GM12878 (cell line): ENCODE measurements around the gene FAM222A. TPM values are rescaled to one million over a fixed set of nuclear protein-coding genes. Genes with fewer than 3 reads are reported as not detected.

Experiments
- ATAC-seq: fragments of 200-7000 bp; cut with Tn5 transposase; 3 replicates; pipeline ENCODE4 v1.9.1; 2020; ENCODE audit warnings: mild to moderate bottlenecking, moderate library complexity
- BruUV-seq: library from RNA; stranded (reverse); fragments of 400-500 nt; replicated peaks from 2 replicates; lab custom pipeline; 2021; lab: Mats Ljungman, UMichigan
- CTCF ChIA-PET: fragments of 300-600 bp; sonication (Branson Sonifier 250); formaldehyde crosslinking; extraction: SDS; loops from one replicate; lab custom pipeline; 2021; ENCODE audit warnings: inconsistent platforms; lab: Yijun Ruan, JAX
- POLR2A ChIA-PET: fragments of 350-600 bp; formaldehyde crosslinking; extraction: SDS; loops from one replicate; lab custom pipeline; 2021; ENCODE audit warnings: inconsistent platforms; lab: Charles Lee
- RAD21 ChIA-PET: fragments of 300-600 bp; sonication (Branson Sonifier 250); formaldehyde crosslinking; loops from one replicate; lab custom pipeline; 2023; ENCODE audit warnings: antibody characterized with exemption; ENCODE audit not compliant: unreplicated experiment; lab: Charles Lee
- SMC1A ChIA-PET: fragments of 300-600 bp; sonication (Branson Sonifier 250); formaldehyde crosslinking; loops from one replicate; lab custom pipeline; 2023; ENCODE audit not compliant: unreplicated experiment, uncharacterized antibody; lab: Charles Lee
- DNase-seq: peaks from one replicate; pipeline ENCODE4 v3.0.0-alpha.2; 2011; ENCODE audit warnings: low read depth, low spot score
- FAIRE-seq: peaks from 3 replicates; lab custom pipeline; 2011; peaks lifted over from hg19 to GRCh38; lab: Jason Lieb, UNC
- H2AFZ ChIP-seq: 2 replicates; pipeline ENCODE4 v1.6.0; 2011; ENCODE audit warnings: low read depth, low read length, control low read depth; ENCODE audit not compliant: control insufficient read depth
- H3K27ac ChIP-seq: 2 replicates; pipeline ENCODE4 v1.5.1; 2011; ENCODE audit warnings: control low read depth; ENCODE audit not compliant: control insufficient read depth, insufficient read depth
- H3K27me3 ChIP-seq, 2 experiments: replicated peaks in 1 of 2; 2 replicates each; pipeline versions ENCODE4 v1.6.0 to v1.6.1; 2011; ENCODE audit warnings: low read length in 1 of 2; ENCODE audit not compliant: control insufficient read depth in 2 of 2, insufficient read depth in 2 of 2
- H3K36me3 ChIP-seq, 2 experiments: 2 replicates each; pipeline ENCODE4 v1.5.1; 2011; ENCODE audit warnings: low read length in 1 of 2; ENCODE audit not compliant: control insufficient read depth in 2 of 2, insufficient read depth in 2 of 2
- H3K4me1 ChIP-seq: 2 replicates; pipeline ENCODE4 v1.6.1; 2011; ENCODE audit warnings: mild to moderate bottlenecking, low read length, moderate library complexity, mixed read lengths; ENCODE audit not compliant: control insufficient read depth, insufficient read depth
- H3K4me2 ChIP-seq: 2 replicates; pipeline ENCODE4 v1.6.0; 2011; ENCODE audit warnings: control low read depth; ENCODE audit not compliant: control insufficient read depth, insufficient read depth
- H3K4me3 ChIP-seq: fragments of 200-600 bp; sonication (generic); 2 replicates; pipeline ENCODE4 v1.5.1; 2016
- H3K79me2 ChIP-seq: 2 replicates; pipeline ENCODE4 v1.6.0; 2011; ENCODE audit warnings: low read length; ENCODE audit not compliant: control insufficient read depth, insufficient read depth
- H3K9ac ChIP-seq: 2 replicates; pipeline ENCODE4 v1.8.0; 2011; ENCODE audit warnings: low read length, control low read depth, mixed read lengths; ENCODE audit not compliant: control insufficient read depth, insufficient read depth
- H3K9me3 ChIP-seq: replicated peaks from 3 replicates; pipeline ENCODE4 v1.5.1; 2011; ENCODE audit warnings: mild to moderate bottlenecking, low read length; ENCODE audit not compliant: control insufficient read depth, insufficient read depth
- H4K20me1 ChIP-seq: 2 replicates; pipeline ENCODE4 v1.6.0; 2011; ENCODE audit not compliant: control insufficient read depth, insufficient read depth
- BCL11A ChIP-seq: IDR thresholded peaks from 2 replicates; pipeline ENCODE4 v1.6.1; 2011; ENCODE audit warnings: low read depth, low read length
- BCLAF1 ChIP-seq: fragments of 450-650 bp; IDR thresholded peaks from 2 replicates; pipeline ENCODE4 v1.6.1; 2017; ENCODE audit warnings: antibody characterized with exemption, mild to moderate bottlenecking, moderate library complexity
- CBFB ChIP-seq: IDR thresholded peaks from 2 replicates; pipeline ENCODE4 v1.6.1; 2016; ENCODE audit warnings: antibody characterized with exemption, low read depth
- CHD1 ChIP-seq: IDR thresholded peaks from 2 replicates; pipeline ENCODE4 v1.6.1; 2012; ENCODE audit warnings: low read depth, low read length, improper control_type of control experiment
- CTCF ChIP-seq, 3 experiments: IDR thresholded peaks in 2 of 3; conservative IDR thresholded peaks in 1 of 3; 2 replicates each; pipeline ENCODE4 v1.5.1; 2011; ENCODE audit warnings: low read depth in 3 of 3, low read length in 3 of 3, mild to moderate bottlenecking in 3 of 3, control low read depth in 2 of 3, moderate library complexity in 2 of 3, inconsistent platforms in 1 of 3, mixed read lengths in 1 of 3; ENCODE audit not compliant: control insufficient read depth in 2 of 3, insufficient read depth in 1 of 3; ENCODE audit errors: extremely low read depth in 1 of 3
- HDAC2 ChIP-seq: fragments of 200-600 bp; sonication (generic); IDR thresholded peaks from 2 replicates; pipeline ENCODE4 v1.6.1; 2017
- IRF4 ChIP-seq: IDR thresholded peaks from 2 replicates; pipeline ENCODE4 v1.6.1; 2011; ENCODE audit warnings: low read depth, low read length
- IRF5 ChIP-seq: fragments of 450-650 bp; IDR thresholded peaks from 2 replicates; pipeline ENCODE4 v1.6.1; 2017; ENCODE audit warnings: borderline replicate concordance
- MYB ChIP-seq: fragments of 150-350 bp; IDR thresholded peaks from 2 replicates; pipeline ENCODE4 v1.6.1; 2014; ENCODE audit warnings: mild to moderate bottlenecking, low read depth, low read length, borderline replicate concordance
- NBN ChIP-seq: fragments of 450-650 bp; IDR thresholded peaks from 2 replicates; pipeline ENCODE4 v1.6.1; 2016
- NKRF ChIP-seq: fragments of 450-650 bp; conservative IDR thresholded peaks from 2 replicates; pipeline ENCODE4 v1.6.1; 2017; ENCODE audit warnings: mild to moderate bottlenecking, moderate library complexity
- NR2C1 ChIP-seq: fragments of 450-650 bp; IDR thresholded peaks from 2 replicates; pipeline ENCODE4 v1.6.1; 2017; ENCODE audit warnings: antibody characterized with exemption, mild to moderate bottlenecking, moderate library complexity
- PBX3 ChIP-seq: IDR thresholded peaks from 2 replicates; pipeline ENCODE4 v1.6.1; 2011; ENCODE audit warnings: mild to moderate bottlenecking, low read depth, low read length, moderate library complexity; ENCODE audit not compliant: insufficient replicate concordance
- SMAD1 ChIP-seq: fragments of 450-650 bp; IDR thresholded peaks from 2 replicates; pipeline ENCODE4 v1.6.1; 2018; ENCODE audit warnings: mild to moderate bottlenecking, low read depth; ENCODE audit not compliant: partially characterized antibody
- ZBED1 ChIP-seq: IDR thresholded peaks from 2 replicates; pipeline ENCODE4 v1.6.1; 2016; ENCODE audit warnings: borderline replicate concordance
- ZNF274 ChIP-seq: IDR thresholded peaks from one replicate; pipeline ENCODE4 v1.8.0; 2011; ENCODE audit not compliant: insufficient read length, insufficient read depth
- WGBS: methylation state at CpG from one replicate; pipeline ENCODE4 v1.1.6; 2016; ENCODE audit warnings: low lambda C conversion rate; ENCODE audit not compliant: insufficient replicate concordance, insufficient coverage; ENCODE audit errors: missing lambda C conversion rate; 5-methylcytosine and 5-hydroxymethylcytosine counted together
- in situ Hi-C: fragments of 300-500 bp; cut with MboI; formaldehyde crosslinking; loops from 9 replicates; pipeline ENCODE4 v1.14.3; 2018; ENCODE audit warnings: mixed read lengths
- intact Hi-C: fragments of 100-400 bp; cut with micrococcal nuclease; formaldehyde crosslinking; loops from one replicate; pipeline ENCODE4 v1.14.2; 2022; ENCODE audit not compliant: unreplicated experiment
- polyA plus RNA-seq, 11 experiments: library from polyadenylated mRNA; depleted of rRNA in 4 of 11; unstranded in 6 of 11; stranded (reverse) in 5 of 11; fragments of >200 nt; fragmentation: Nextera tagmentation in 4 of 11; fragmentation: Illumina TruSeq in 1 of 11; extraction: Ambion mirVana in 4 of 11; extraction: Trizol in 1 of 11; gene quantifications; 1 replicate in 1 of 11; 2 replicates in 10 of 11; pipeline versions ENCODE4 v1.2.1 to v1.2.3, GENCODE V29; 2011 to 2016; ENCODE audit warnings: inconsistent platforms in 2 of 11, missing spikeins in 2 of 11, low read depth in 1 of 11
- total RNA-seq, 4 experiments: library from RNA; depleted of rRNA in 3 of 4; stranded (reverse); fragments of >200 nt in 3 of 4; fragmentation: Illumina TruSeq in 1 of 4; extraction: Trizol in 1 of 4; gene quantifications; 2 replicates each; pipeline versions ENCODE4 v1.2.1 to v1.2.3, GENCODE V29; 2013 to 2021

Gene FAM222A
- total and polyA plus RNA-seq, 10 of the 15 experiments (the other 5 are each of a cell fraction or from before 2014, with no cell fraction given) = 0.04 to 0.49 (median 0.14) TPM; not detected in 3

- Histone ChIP-seq H3K36me3 (no peaks in the 10 kb centered on the region), H3K9me3 (no peaks in the 10 kb centered on the region), H3K27me3 (no peaks in the 10 kb centered on the region), H3K27ac (no peak overlapping the region), H3K9ac (no peak overlapping the region), H3K4me2 (no peak overlapping the region), H3K4me3 (no peak overlapping the region), H4K20me1 (no peaks in the 10 kb centered on the region), H3K79me2 (no peaks in the 10 kb centered on the region), H3K4me1 (no peaks in the 10 kb centered on the region), H2AFZ (no peak overlapping the region)
- WGBS = 13% methylated on average over 6 of the region's 6 CpGs
- intact Hi-C loops = no loop called here
- in situ Hi-C loops = no loop called here
- no peak for ATAC-seq
- ChIA-PET CTCF (interaction anchor here (1.8 kb wide), 1 partner anchor 29 kb away, joined by 5 read pairs; no protein-coding TSS in a partner anchor), SMC1A (no interaction called here), POLR2A (no interaction called here), RAD21 (no interaction called here)
- no peak for DNase-seq
- TF ChIP-seq HDAC2 (no peak), IRF4 (no peak), CHD1 (no peak), PBX3 (no peak), NR2C1 (no peak), NBN (no peak), IRF5 (no peak), BCLAF1 (no peak), MYB (no peak), NKRF (no peak), ZBED1 (no peak), SMAD1 (no peak), CTCF (IDR thresholded peaks at IDR 0.05 in 2 of 3, conservative IDR thresholded peaks at IDR 0.05 in 1 of 3; ENCODE audit: control insufficient read depth in 2 of 3, extremely low read depth in 1 of 3, insufficient read depth in 1 of 3, low read depth in 3 of 3, low read length in 3 of 3) (no peak), BCL11A (no peak), ZNF274 (no peak), CBFB (no peak)
- BruUV-seq = no TSS peak
- FAIRE-seq = no peak
Measured at GRCh38 chr12:109813810-109814416, 100.3 kb downstream of the FAM222A start.
